ENCODE measurements around the gene MUC15. TPM values are rescaled to one million over a fixed set of nuclear protein-coding genes. Genes with fewer than 3 reads are reported as not detected.

Gene MUC15
- total RNA-seq, 1 experiment from 2014 or later = 1.6 TPM

Other genes starting within 250 kb of the MUC15 start
- 0.30 and 0.34 TPM in 2 replicates for gene ANO3, start 240.1 kb downstream of the MUC15 start, total RNA-seq (2014; rRNA removed; shearing (Covaris generic))
- 0.47 TPM in 1 of 2 replicates, not detected in the other for gene SLC5A12, start 149.8 kb upstream of the MUC15 start, total RNA-seq (2014; rRNA removed; shearing (Covaris generic))